Nephron (organoid): ENCODE measurements around the gene RDX.

ENCODE experiments used
- H3K27ac Mint-ChIP-seq, 3 experiments: 2 replicates each; pipeline ENCODE4 v1.8.0; 2020; ENCODE audit warnings: mixed read lengths in 3 of 3, mild to moderate bottlenecking in 2 of 3, moderate library complexity in 1 of 3
- H3K27me3 Mint-ChIP-seq: 2 replicates; pipeline ENCODE4 v1.8.0; 2021; ENCODE audit warnings: low read depth, mild to moderate bottlenecking, moderate library complexity, mixed read lengths
- H3K36me3 Mint-ChIP-seq: 2 replicates; pipeline ENCODE4 v1.8.0; 2020; ENCODE audit warnings: low read depth, mixed read lengths
- H3K4me1 Mint-ChIP-seq: 2 replicates; pipeline ENCODE4 v1.8.0; 2020; ENCODE audit warnings: mixed read lengths
- H3K4me3 Mint-ChIP-seq, 3 experiments: 2 replicates each; pipeline ENCODE4 v1.8.0; 2020; ENCODE audit warnings: mild to moderate bottlenecking in 3 of 3, mixed read lengths in 3 of 3, moderate library complexity in 2 of 3
- H3K9me3 Mint-ChIP-seq: 2 replicates; pipeline ENCODE4 v1.8.0; 2020; ENCODE audit warnings: mixed read lengths
- CTCF ChIP-seq, 3 experiments: fragments of 200-600 bp; sonication (generic); IDR thresholded peaks; one replicate each; pipeline ENCODE4 v1.5.0; 2021; ENCODE audit warnings: antibody characterized with exemption in 3 of 3; ENCODE audit not compliant: unreplicated experiment in 3 of 3

RDX gene

GRCh38 chr11:110184456-110184855 is 112.0 kb downstream of the RDX start:
- H3K4me1 Mint-ChIP-seq, result no peaks in the 10 kb centered on the region
- H3K4me3 Mint-ChIP-seq, result no peak overlapping the region
- H3K36me3 Mint-ChIP-seq, result no peaks in the 10 kb centered on the region
- no peaks in the 10 kb centered on the region for H3K27me3 Mint-ChIP-seq
- TF ChIP-seq CTCF (IDR thresholded peaks at IDR 0.05; ENCODE audit: unreplicated experiment in 3 of 3), result no peak
- H3K9me3 Mint-ChIP-seq, result no peaks in the 10 kb centered on the region
- no peak overlapping the region for H3K27ac Mint-ChIP-seq

GRCh38 chr11:110182886-110183285 is 113.5 kb downstream of the RDX start:
- no peak overlapping the region for H3K27ac Mint-ChIP-seq
- no peaks in the 10 kb centered on the region for H3K36me3 Mint-ChIP-seq
- no peak overlapping the region for H3K4me3 Mint-ChIP-seq
- H3K4me1 Mint-ChIP-seq, result no peaks in the 10 kb centered on the region
- no peaks in the 10 kb centered on the region for H3K9me3 Mint-ChIP-seq
- no peak for TF ChIP-seq CTCF (IDR thresholded peaks at IDR 0.05; ENCODE audit: unreplicated experiment in 3 of 3)
- H3K27me3 Mint-ChIP-seq, result no peaks in the 10 kb centered on the region

GRCh38 chr11:110179064-110179463 is 117.3 kb downstream of the RDX start:
- Mint-ChIP-seq H3K27ac (no peak overlapping the region), H3K9me3 (no peaks in the 10 kb centered on the region), H3K4me3 (no peak overlapping the region), H3K27me3 (no peaks in the 10 kb centered on the region), H3K4me1 (peaks cover 2% of the 10 kb centered on the region), H3K36me3 (no peaks in the 10 kb centered on the region)
- TF ChIP-seq CTCF (IDR thresholded peaks at IDR 0.05; ENCODE audit: unreplicated experiment in 3 of 3), result no peak

GRCh38 chr11:110177086-110177456 is 119.3 kb downstream of the RDX start:
- no peaks in the 10 kb centered on the region for H3K27me3 Mint-ChIP-seq
- no peaks in the 10 kb centered on the region for H3K36me3 Mint-ChIP-seq
- no peak overlapping the region for H3K4me3 Mint-ChIP-seq
- no peak for TF ChIP-seq CTCF (IDR thresholded peaks at IDR 0.05; ENCODE audit: unreplicated experiment in 3 of 3)
- H3K4me1 Mint-ChIP-seq, result peaks cover 6% of the 10 kb centered on the region
- no peak overlapping the region for H3K27ac Mint-ChIP-seq
- H3K9me3 Mint-ChIP-seq, result no peaks in the 10 kb centered on the region

- peaks cover 6% of the 10 kb centered on the region for H3K4me1 Mint-ChIP-seq
- TF ChIP-seq CTCF (IDR thresholded peaks at IDR 0.05; ENCODE audit: unreplicated experiment in 3 of 3), result no peak
These were observed 119.9 kb downstream of the RDX start for GRCh38 chr11:110176366-110177085.

GRCh38 chr11:110174645-110175310 is 121.6 kb downstream of the RDX start:
- Mint-ChIP-seq H3K4me3 (no peak overlapping the region), H3K9me3 (no peaks in the 10 kb centered on the region), H3K36me3 (no peaks in the 10 kb centered on the region), H3K27ac (no peak overlapping the region), H3K4me1 (peaks cover 6% of the 10 kb centered on the region), H3K27me3 (no peaks in the 10 kb centered on the region)
- no peak for TF ChIP-seq CTCF (IDR thresholded peaks at IDR 0.05; ENCODE audit: unreplicated experiment in 3 of 3)

More at GRCh38 chr11:110176366-110177085, 119.9 kb downstream of the RDX start:
- H3K4me3 Mint-ChIP-seq, result no peak overlapping the region
- H3K27ac Mint-ChIP-seq, result no peak overlapping the region
- H3K27me3 Mint-ChIP-seq, result no peaks in the 10 kb centered on the region
- H3K9me3 Mint-ChIP-seq, result no peaks in the 10 kb centered on the region
- H3K36me3 Mint-ChIP-seq, result no peaks in the 10 kb centered on the region
